HL-60 (cell line): ENCODE data around the gene MYO3B.

Experiments
- DNase-seq, 2 experiments: peaks; one replicate each; pipeline ENCODE4 v3.0.0-alpha.2; 2010 to 2020; ENCODE audit warnings: low read depth in 1 of 2, low spot score in 1 of 2
- H3K27ac ChIP-seq: fragments of 250-450 bp; sonication (Bioruptor Pico); replicated peaks from 2 replicates; pipeline ENCODE4 v1.5.1; 2020; ENCODE audit warnings: mild to moderate bottlenecking, moderate library complexity
- H3K27me3 ChIP-seq: fragments of 250-450 bp; sonication (Bioruptor Pico); 2 replicates; pipeline ENCODE4 v1.5.1; 2021; ENCODE audit warnings: mild to moderate bottlenecking, moderate library complexity; ENCODE audit not compliant: insufficient read depth, poor library complexity, severe bottlenecking
- H3K4me3 ChIP-seq: replicated peaks from 2 replicates; pipeline ENCODE4 v1.5.1; 2011; ENCODE audit warnings: mild to moderate bottlenecking, control low read depth, low read length; ENCODE audit not compliant: insufficient read depth
- CTCF ChIP-seq: IDR thresholded peaks from one replicate; pipeline ENCODE4 v1.5.1; 2011; ENCODE audit warnings: low read length, control low read depth, inconsistent platforms; ENCODE audit not compliant: insufficient read depth
- GABPA ChIP-seq: IDR thresholded peaks from 2 replicates; pipeline ENCODE4 v1.6.1; 2012; ENCODE audit warnings: low read depth
- POLR2AphosphoS5 ChIP-seq: IDR thresholded peaks from 2 replicates; pipeline ENCODE4 v1.6.1; 2012; ENCODE audit warnings: low read depth
- REST ChIP-seq: IDR thresholded peaks from 2 replicates; pipeline ENCODE4 v1.6.1; 2012; ENCODE audit warnings: low read depth; ENCODE audit not compliant: insufficient replicate concordance
- SPI1 ChIP-seq: IDR thresholded peaks from 2 replicates; pipeline ENCODE4 v1.6.1; 2012; ENCODE audit warnings: low read depth, mild to moderate bottlenecking, borderline replicate concordance

MYO3B gene

GRCh38 chr2:170305711-170306110, 127.8 kb downstream of the MYO3B start:
- Histone ChIP-seq H3K4me3 (no peak overlapping the region), H3K27ac (no peak overlapping the region), H3K27me3 (peaks cover 11% of the 10 kb centered on the region)
- no peak for TF ChIP-seq CTCF
- no peak for TF ChIP-seq REST
- no peak for DNase-seq

- TF ChIP-seq GABPA (no peak), POLR2AphosphoS5 (no peak), REST (no peak)
- no peak for DNase-seq
- Histone ChIP-seq H3K27me3 (peaks cover 11% of the 10 kb centered on the region), H3K27ac (no peak overlapping the region), H3K4me3 (no peak overlapping the region)
These were observed 128.4 kb downstream of the MYO3B start for GRCh38 chr2:170306293-170306873.

GRCh38 chr2:170307052-170307451, 129.1 kb downstream of the MYO3B start:
- Histone ChIP-seq H3K27me3 (peaks cover 9% of the 10 kb centered on the region), H3K4me3 (no peak overlapping the region), H3K27ac (no peak overlapping the region)
- no peak for DNase-seq
- TF ChIP-seq POLR2AphosphoS5 (no peak), SPI1 (no peak), REST (no peak), GABPA (no peak), CTCF (no peak)
